ENCODE measurements around the gene LRRC37B.
"Not testable (repeated sequence)": the region's sequence is repeated elsewhere in the genome, so short reads cannot be mapped to it uniquely, and the experiment has no call there.

LRRC37B gene

DNA sequence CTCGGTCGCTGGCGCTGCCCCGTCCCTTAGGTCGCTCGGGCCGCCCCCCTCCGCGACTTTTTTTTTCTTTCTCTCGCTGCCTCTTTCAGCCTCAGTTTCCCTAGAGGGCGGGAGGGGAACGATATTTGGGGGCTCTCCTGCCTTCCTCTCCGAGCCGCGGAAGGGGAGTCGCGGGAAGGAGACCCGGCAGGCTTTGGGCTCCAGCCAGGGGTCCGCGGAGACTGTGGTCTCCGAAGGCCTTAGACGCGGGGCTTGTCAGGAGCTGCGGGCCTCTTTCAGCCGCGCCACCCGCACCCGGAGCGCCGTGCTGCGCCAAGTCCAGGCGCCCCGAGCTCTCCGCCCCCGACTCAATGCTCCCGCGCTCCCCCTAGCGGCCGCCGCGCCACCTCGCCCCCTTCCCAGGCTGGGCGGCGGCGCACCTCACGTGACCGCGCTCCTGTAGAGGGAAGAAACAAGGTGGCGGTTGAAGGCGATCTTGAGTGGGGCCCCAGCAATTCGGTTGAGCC, at the start of gene LRRC37B:
TSS of gene LRRC37B (plus strand) at position 427 of the 506 bp plus-strand sequence. CDS start 14,010 bp downstream, outside the sequence.
- DNase-seq: peak; percentile 93

- DNase-seq: not testable (repeated sequence)
Measured at GRCh38 chr17:31964131-31964530, 43.1 kb upstream of the LRRC37B start.

- DNase-seq: no peak
Measured at GRCh38 chr17:31967648-31968047, 39.5 kb upstream of the LRRC37B start.

- DNase-seq: not testable (repeated sequence)
Measured at GRCh38 chr17:31970416-31970815, 36.8 kb upstream of the LRRC37B start.

DNA sequence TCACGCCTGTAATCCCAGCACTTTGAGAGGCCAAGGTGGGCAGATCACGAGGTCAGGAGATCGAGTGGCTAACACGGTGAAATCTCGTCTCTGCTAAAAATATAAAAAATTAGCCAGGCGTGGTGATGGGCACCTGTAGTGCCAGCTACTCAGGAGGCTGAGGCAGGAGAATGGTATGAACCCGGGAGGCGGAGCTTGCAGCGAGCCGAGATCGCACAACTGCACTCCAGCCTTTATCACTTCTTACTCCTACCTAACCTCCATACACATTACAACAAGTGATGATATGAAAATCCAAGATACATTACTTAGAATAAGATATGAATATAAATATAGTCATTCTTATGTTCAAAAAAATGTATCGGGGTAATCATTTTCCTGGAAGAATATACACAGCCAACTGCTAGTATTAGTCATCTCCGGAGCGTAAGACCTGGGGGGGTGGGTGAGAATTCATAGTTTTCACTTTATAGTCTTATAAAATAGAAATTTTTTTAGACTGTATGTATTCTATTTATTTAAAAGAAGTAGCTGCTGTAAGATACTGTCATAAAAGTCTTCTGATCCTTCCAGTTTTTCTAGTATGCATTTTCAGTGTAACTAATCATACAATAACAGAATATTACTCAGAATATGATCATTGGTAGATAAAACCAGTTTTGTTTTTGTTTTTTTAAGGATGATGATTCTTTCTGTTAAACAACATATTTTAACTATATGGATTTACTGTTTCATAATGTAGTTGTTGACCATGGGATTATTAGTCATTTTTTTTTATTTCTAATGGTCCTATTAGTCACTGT, 32.7 kb upstream of the LRRC37B start:
- not testable (repeated sequence) for DNase-seq

- not testable (repeated sequence) for DNase-seq
Measured at GRCh38 chr17:31975391-31975790, 31.8 kb upstream of the LRRC37B start.

GRCh38 chr17:31991821-31992220, 15.4 kb upstream of the LRRC37B start:
- DNase-seq: not testable (repeated sequence)

DNA sequence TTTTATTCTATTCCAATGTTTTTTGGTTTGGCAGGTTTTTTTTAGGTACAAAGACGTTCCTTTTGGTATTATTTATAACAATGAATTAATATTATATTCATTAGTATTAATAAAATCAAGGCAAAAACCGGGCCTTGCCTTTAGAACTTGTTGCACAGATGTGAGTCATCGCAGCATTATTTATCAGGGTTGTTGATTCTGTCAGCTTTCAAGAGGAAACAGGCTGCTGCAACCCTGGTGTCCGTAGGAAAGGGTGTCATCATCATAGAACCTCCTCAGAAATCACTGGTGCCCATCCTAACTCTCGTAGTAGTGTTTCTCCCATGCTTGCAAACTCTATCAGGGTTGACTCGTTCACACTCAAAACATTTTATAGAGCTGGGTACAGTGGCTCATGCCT, 10.2 kb upstream of the LRRC37B start:
- no peak for DNase-seq

- DNase-seq: peak; percentile 56
Measured at GRCh38 chr17:32007463-32008298, 498 bp downstream of the LRRC37B start.

- DNase-seq: no peak
Measured at GRCh38 chr17:32009262-32009542, 2.0 kb downstream of the LRRC37B start.

DNA sequence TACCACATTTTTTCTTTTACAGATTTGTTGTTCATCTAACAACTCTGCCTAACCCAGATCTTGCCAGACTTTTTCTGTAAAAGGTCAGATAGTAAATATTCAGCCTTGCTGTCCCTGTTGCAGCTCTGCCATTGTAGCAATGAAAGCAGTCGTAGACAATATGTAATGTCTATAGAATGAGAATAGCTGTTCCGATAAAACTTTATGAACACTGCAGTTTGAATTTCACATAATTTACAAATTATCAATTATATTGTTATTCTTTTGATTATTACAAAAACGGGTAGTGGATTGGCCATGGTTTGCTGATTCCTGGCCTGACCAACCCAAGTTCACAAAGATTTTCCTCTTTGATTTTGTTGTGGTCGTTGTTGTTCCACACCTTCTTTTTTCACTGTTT, 2.9 kb downstream of the LRRC37B start:
- no peak for DNase-seq

GRCh38 chr17:32015245-32016013, 8.2 kb downstream of the LRRC37B start:
- no peak for DNase-seq

- no peak for DNase-seq
Measured at GRCh38 chr17:32016231-32016630, 9.0 kb downstream of the LRRC37B start.

GRCh38 chr17:32019228-32019627, 12.0 kb downstream of the LRRC37B start:
- DNase-seq: no peak

DNA sequence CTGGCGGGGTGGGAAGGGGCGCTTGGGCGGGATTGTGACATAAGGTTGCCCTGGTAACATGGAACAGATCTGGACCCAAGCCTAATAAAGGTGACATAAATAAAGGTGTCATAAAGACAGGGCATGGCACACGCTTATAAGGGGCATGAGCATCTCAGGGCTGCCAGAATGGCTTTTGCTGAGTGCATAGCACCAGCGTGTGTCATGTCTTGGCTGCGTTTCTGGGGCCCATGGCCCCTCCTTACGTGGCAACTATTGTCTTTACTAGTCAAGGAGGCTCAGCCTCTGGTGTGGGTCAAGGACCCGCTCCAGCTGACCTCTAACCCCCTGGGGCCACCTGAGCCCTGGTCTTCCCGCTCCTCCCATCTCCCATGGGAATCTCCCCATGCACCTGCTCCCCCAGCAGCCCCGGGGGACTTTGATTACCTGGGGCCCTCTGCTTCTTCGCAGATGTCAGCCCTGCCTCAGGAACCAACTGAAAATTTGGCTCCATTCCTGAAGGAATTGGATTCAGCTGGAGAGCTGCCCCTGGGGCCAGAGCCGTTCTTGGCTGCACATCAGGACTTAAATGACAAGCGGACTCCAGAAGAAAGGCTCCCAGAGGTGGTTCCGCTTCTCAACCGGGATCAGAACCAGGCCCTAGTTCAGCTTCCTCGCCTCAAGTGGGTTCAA, 13.9 kb downstream of the LRRC37B start:
- no peak for DNase-seq

- no peak for DNase-seq
Measured at GRCh38 chr17:32021615-32021955, 14.4 kb downstream of the LRRC37B start.

GRCh38 chr17:32022554-32022953, 15.4 kb downstream of the LRRC37B start:
- not testable (repeated sequence) for DNase-seq

DNA sequence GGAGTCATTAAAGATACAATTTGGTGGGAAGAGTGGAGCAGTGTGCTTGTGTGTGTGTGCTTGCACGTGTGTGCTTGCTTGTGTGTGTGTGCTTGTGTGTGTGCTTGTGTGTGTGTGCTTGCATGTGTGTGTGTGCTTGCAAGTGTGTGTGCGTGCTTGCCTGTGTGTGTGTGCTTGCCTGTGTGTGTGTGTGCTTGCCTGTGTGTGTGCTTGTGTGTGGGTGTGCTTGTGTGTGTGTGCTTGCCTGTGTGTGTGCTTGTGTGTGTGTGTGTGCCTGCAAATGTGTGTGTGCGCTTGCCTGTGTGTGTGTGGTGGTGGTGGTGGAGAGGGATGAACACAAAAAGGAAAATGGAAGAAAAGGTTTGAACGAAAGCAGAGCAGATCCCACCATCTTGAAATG, 20.1 kb downstream of the LRRC37B start:
- DNase-seq: not testable (repeated sequence)

GRCh38 chr17:32033223-32033622, 26.0 kb downstream of the LRRC37B start:
- no peak for DNase-seq

DNA sequence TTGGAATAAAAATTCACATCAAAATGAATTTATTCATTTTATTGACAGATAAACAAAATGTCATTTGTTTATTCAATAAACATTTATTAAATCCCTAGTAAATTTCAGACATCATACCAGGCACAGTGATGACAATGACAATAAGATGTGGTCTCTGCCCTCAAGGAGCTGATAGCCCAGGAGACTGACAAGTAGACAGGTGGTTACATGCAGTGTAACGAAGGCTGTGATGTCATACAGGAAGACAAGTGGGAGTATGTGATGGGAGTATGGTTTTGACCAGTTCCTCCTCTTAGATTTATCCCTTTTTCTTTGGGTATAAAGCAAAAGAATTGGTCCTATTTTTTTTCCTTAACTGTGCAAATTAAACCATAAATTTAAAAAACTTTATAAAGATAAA, 26.6 kb downstream of the LRRC37B start:
- not testable (repeated sequence) for DNase-seq

DNA sequence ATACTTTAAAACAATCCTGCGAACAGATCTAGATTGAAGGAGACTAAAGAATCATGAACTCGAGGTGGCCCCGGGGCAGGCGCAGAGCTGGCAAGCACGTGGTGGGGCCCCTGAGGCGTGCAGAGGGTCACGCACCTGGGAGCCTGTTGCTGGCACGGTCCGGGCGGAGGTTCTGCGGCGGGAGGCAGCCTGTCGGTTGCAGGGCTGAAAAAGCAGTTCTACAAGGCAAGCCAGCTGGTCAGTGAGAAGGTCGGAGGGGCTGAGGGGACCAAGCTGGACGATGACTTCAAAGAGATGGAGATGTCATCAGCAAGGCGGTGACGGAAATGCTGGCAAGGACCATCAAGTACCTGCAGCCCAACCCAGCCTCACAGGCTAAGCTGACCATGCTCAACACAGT, 33.1 kb downstream of the LRRC37B start:
- DNase-seq: not testable (repeated sequence)

DNA sequence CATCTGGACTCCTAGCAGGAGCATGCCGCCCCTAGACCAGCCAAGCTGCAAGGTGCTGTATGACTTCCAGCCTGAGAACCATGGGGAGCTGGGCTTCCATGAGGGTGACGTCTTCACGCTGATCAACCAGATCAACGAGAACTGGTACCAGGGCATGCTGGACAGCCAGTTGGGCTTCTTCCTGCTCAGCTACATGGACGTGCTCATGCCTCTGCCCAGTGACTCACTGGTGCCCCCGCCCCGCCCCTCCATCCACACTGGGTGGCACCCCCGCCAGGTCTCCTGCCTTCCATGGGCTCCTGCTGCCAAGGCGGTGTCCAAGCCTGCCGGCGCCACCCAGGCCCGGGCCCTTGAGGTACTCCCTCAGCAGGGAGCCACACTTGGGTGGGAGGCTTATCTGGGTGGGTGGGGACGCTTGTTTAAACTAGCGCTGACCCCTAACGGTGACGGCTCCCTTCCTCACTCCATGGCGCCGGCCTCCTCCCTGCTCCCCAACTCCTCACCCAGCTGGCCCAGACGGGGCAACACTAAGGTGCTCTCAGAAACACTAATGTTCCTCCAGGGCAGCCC, 34.2 kb downstream of the LRRC37B start:
- DNase-seq: not testable (repeated sequence)

Data from right hindlimb (tissue), 1 donor.